ENCODE results near the gene KIF9. TPM values are rescaled to one million over a fixed set of nuclear protein-coding genes. Genes with fewer than 3 reads are reported as not detected.

The KIF9 gene
- total RNA-seq, 2 experiments from 2014 or later, result 8.0 to 9.2 TPM

- no peak for TF ChIP-seq CTCF (IDR thresholded peaks at IDR 0.05)
- peaks cover 59% of the 10 kb centered on the region for H3K4me1 Mint-ChIP-seq (ENCODE audit: low read depth)
- ChIA-PET POLR2A (no interaction called here), CTCF (no interaction called here)
- no peaks in the 10 kb centered on the region for H3K27me3 Mint-ChIP-seq
- H3K36me3 Mint-ChIP-seq (ENCODE audit: low read depth), result peaks cover 55% of the 10 kb centered on the region
- no peak overlapping the region for H3K27ac Mint-ChIP-seq
- H3K4me3 Mint-ChIP-seq, result no peak overlapping the region
- no peaks in the 10 kb centered on the region for H3K9me3 Mint-ChIP-seq
- H3K4me1 ChIP-seq (ENCODE audit: insufficient read depth, low read length), result peaks cover 16% of the 10 kb centered on the region
- no peak for ATAC-seq (ENCODE audit: poor library complexity)
- DNase-seq, result no peak
- no peak overlapping the region for H3K27ac ChIP-seq (ENCODE audit: low read depth in 1 of 2, low read length in 2 of 2)
- H3K27me3 ChIP-seq (ENCODE audit: control insufficient read depth in 1 of 2, insufficient read depth in 2 of 2, low read length in 2 of 2), result no peaks in the 10 kb centered on the region
- no peak overlapping the region for H3K4me3 ChIP-seq (ENCODE audit: low read length)
- intact Hi-C loops (cut with DNase I, micrococcal nuclease), result no loop called here
- H3K9me3 ChIP-seq (ENCODE audit: control insufficient read depth in 1 of 2, insufficient read depth in 1 of 2, low read length in 2 of 2), result no peaks in the 10 kb centered on the region
- H3K36me3 ChIP-seq (ENCODE audit: insufficient read depth, low read length), result peaks cover 31% of the 10 kb centered on the region
Observed at GRCh38 chr3:47299381-47300318, 17.1 kb upstream of the KIF9 start.

GRCh38 chr3:47298439-47298838 is 15.8 kb upstream of the KIF9 start:
- Mint-ChIP-seq H3K27ac (no peak overlapping the region), H3K27me3 (no peaks in the 10 kb centered on the region), H3K36me3 (ENCODE audit: low read depth) (peaks cover 65% of the 10 kb centered on the region), H3K9me3 (no peaks in the 10 kb centered on the region), H3K4me3 (no peak overlapping the region), H3K4me1 (ENCODE audit: low read depth) (peaks cover 69% of the 10 kb centered on the region)
- ChIA-PET CTCF (no interaction called here), POLR2A (no interaction called here)
- DNase-seq (no peak), ATAC-seq (ENCODE audit: poor library complexity) (no peak)
- TF ChIP-seq CTCF (IDR thresholded peaks at IDR 0.05), result no peak
- Histone ChIP-seq H3K27ac (ENCODE audit: low read depth in 1 of 2, low read length in 2 of 2) (no peak overlapping the region), H3K36me3 (ENCODE audit: insufficient read depth, low read length) (peaks cover 23% of the 10 kb centered on the region), H3K9me3 (ENCODE audit: control insufficient read depth in 1 of 2, insufficient read depth in 1 of 2, low read length in 2 of 2) (no peaks in the 10 kb centered on the region), H3K4me1 (ENCODE audit: insufficient read depth, low read length) (peaks cover 19% of the 10 kb centered on the region), H3K4me3 (ENCODE audit: low read length) (no peak overlapping the region), H3K27me3 (ENCODE audit: control insufficient read depth in 1 of 2, insufficient read depth in 2 of 2, low read length in 2 of 2) (no peaks in the 10 kb centered on the region)
- intact Hi-C loops (cut with DNase I, micrococcal nuclease), result no loop called here

- intact Hi-C loops (cut with DNase I, micrococcal nuclease), result no loop called here
- ChIA-PET CTCF (no interaction called here), POLR2A (no interaction called here)
- H3K36me3 ChIP-seq (ENCODE audit: insufficient read depth, low read length), result peaks cover 9% of the 10 kb centered on the region
- no peaks in the 10 kb centered on the region for H3K9me3 ChIP-seq (ENCODE audit: control insufficient read depth in 1 of 2, insufficient read depth in 1 of 2, low read length in 2 of 2)
- peaks cover 54% of the 10 kb centered on the region for H3K36me3 Mint-ChIP-seq (ENCODE audit: low read depth)
- H3K27me3 ChIP-seq (ENCODE audit: control insufficient read depth in 1 of 2, insufficient read depth in 2 of 2, low read length in 2 of 2), result no peaks in the 10 kb centered on the region
- H3K27ac ChIP-seq (ENCODE audit: low read depth in 1 of 2, low read length in 2 of 2), result no peak overlapping the region
- no peak for ATAC-seq (ENCODE audit: poor library complexity)
- no peak overlapping the region for H3K4me3 Mint-ChIP-seq
- peaks cover 70% of the 10 kb centered on the region for H3K4me1 Mint-ChIP-seq (ENCODE audit: low read depth)
- peak overlapping the region; percentile 1 for H3K27ac Mint-ChIP-seq
- no peak for TF ChIP-seq CTCF (IDR thresholded peaks at IDR 0.05)
- H3K4me1 ChIP-seq (ENCODE audit: insufficient read depth, low read length), result peaks cover 19% of the 10 kb centered on the region
- DNase-seq, result no peak
- H3K27me3 Mint-ChIP-seq, result no peaks in the 10 kb centered on the region
- no peak overlapping the region for H3K4me3 ChIP-seq (ENCODE audit: low read length)
- no peaks in the 10 kb centered on the region for H3K9me3 Mint-ChIP-seq
Observed at GRCh38 chr3:47296562-47297302, 14.1 kb upstream of the KIF9 start.

All from CD4-positive, alpha-beta T cell (primary cell).